Bronchial epithelial cell (primary cell): ENCODE results near the gene PIGH. TPM values are rescaled to one million over a fixed set of nuclear protein-coding genes. Genes with fewer than 3 reads are reported as not detected.
A peak's percentile ranks its signal among the peaks of the same experiment; 100 is the strongest.

ENCODE experiments used
- DNase-seq: peaks from one replicate; pipeline ENCODE4 v3.0.0-alpha.2; 2010; ENCODE audit warnings: low read depth
- FAIRE-seq: peaks from 2 replicates; lab custom pipeline; 2011; peaks lifted over from hg19 to GRCh38; lab: Jason Lieb, UNC
- H3K27me3 ChIP-seq: 2 replicates; pipeline ENCODE4 v1.5.1; 2011; ENCODE audit warnings: low read length; ENCODE audit not compliant: control insufficient read depth, insufficient read depth
- H3K36me3 ChIP-seq: 2 replicates; pipeline ENCODE4 v1.5.1; 2011; ENCODE audit warnings: low read length; ENCODE audit not compliant: control insufficient read depth, insufficient read depth
- H3K4me3 ChIP-seq: 2 replicates; pipeline ENCODE4 v1.5.1; 2011; ENCODE audit warnings: mild to moderate bottlenecking, low read depth, low read length, control low read depth
- total RNA-seq: library from RNA; depleted of rRNA; stranded (reverse); fragments of >200 nt; gene quantifications from 2 replicates; pipeline ENCODE4 v1.2.1, GENCODE V29; 2014
- TF ChIP-seq, protein P1 (sequence below): IDR thresholded peaks from 2 replicates; pipeline ENCODE4 v1.5.1; 2011; ENCODE audit warnings: mild to moderate bottlenecking, moderate library complexity, low read length, control low read depth, inconsistent platforms; ENCODE audit not compliant: insufficient read depth, severe bottlenecking

Gene PIGH
- total RNA-seq, 1 donor from 2014 or later, result 17.9 TPM

DNA sequence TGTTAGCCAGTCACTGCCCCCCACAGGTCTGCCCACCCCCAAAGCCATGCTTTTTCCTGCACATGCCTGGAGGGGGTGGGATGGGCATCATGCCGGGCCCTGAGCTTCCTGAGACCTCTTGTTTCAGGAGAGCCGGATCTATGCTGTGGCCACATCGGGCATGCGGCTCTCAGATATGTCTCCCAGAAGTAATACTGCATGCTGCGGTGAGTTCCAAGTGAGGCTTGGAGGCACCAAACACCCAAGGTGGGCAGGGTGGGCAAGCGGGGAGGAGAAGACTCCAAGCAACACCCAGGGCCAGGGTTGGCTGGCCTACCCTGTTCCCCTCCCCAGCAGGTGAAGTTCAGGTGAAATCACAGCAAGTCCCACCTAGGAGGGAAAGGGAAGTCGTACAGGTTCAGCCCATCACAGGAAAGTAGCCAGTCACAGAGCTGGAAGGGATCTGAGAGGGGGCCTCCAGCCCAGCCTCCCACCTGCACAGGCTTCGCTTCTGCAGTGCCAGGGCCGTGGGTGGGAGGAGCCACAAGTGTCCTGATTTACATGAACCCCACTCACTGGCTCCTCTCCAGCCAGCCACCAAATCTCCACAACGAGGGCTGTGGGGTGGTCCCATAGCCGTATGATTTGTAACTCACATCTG is 30.9 kb downstream of the PIGH start:
- FAIRE-seq (no peak), DNase-seq (no peak)
- Histone ChIP-seq H3K36me3 (no peaks in the 10 kb centered on the region), H3K4me3 (no peak overlapping the region), H3K27me3 (no peaks in the 10 kb centered on the region)
- TF ChIP-seq, protein P1, sequence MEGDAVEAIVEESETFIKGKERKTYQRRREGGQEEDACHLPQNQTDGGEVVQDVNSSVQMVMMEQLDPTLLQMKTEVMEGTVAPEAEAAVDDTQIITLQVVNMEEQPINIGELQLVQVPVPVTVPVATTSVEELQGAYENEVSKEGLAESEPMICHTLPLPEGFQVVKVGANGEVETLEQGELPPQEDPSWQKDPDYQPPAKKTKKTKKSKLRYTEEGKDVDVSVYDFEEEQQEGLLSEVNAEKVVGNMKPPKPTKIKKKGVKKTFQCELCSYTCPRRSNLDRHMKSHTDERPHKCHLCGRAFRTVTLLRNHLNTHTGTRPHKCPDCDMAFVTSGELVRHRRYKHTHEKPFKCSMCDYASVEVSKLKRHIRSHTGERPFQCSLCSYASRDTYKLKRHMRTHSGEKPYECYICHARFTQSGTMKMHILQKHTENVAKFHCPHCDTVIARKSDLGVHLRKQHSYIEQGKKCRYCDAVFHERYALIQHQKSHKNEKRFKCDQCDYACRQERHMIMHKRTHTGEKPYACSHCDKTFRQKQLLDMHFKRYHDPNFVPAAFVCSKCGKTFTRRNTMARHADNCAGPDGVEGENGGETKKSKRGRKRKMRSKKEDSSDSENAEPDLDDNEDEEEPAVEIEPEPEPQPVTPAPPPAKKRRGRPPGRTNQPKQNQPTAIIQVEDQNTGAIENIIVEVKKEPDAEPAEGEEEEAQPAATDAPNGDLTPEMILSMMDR, result no peak

DNA sequence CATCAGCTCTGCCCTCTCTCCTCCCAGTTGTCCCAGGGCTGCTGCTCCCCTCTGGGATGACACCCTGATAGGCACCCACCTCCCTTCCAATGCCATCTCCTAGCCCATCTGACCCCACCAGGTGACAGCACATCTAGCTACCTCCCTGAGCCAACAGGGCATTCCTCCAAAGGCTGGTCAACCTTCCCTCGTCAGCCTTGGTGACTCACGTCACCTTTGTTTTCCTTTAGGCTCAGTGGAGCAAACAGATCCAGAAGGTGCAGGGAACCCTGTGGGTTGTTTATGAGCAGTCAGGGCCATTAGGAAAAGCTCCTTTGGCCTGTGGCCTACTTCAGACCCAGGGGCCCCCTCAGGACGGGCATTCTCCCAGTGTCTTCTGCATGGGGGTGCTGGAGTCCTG is 32.4 kb downstream of the PIGH start:
- no peak for FAIRE-seq
- TF ChIP-seq, protein P1, result no peak
- no peak overlapping the region for H3K4me3 ChIP-seq
- H3K36me3 ChIP-seq, result no peaks in the 10 kb centered on the region
- peak; percentile 70 for DNase-seq
- no peaks in the 10 kb centered on the region for H3K27me3 ChIP-seq

DNA sequence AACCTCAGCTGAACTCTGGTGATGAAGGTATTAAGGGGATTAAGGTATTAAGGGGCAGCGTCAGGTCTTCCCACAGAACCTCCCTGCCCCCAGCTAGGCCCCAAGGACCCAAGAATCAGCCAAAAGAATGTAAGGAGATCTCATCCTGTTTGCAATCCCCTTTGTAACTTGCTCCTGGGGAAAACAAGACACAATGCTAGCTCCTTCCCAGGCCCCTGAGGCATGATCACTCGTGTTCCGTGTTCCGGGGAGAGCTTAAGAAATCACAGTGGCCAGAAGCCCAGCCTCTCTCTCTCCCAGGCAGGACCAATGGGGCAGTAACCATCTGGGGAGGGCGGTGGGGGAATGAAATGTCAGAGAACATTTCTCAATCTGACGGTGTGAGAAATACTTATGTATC is 33.2 kb downstream of the PIGH start:
- Histone ChIP-seq H3K27me3 (no peaks in the 10 kb centered on the region), H3K4me3 (no peak overlapping the region), H3K36me3 (no peaks in the 10 kb centered on the region)
- no peak for FAIRE-seq
- DNase-seq, result peak; percentile 18
- TF ChIP-seq, protein P1, result no peak

DNA sequence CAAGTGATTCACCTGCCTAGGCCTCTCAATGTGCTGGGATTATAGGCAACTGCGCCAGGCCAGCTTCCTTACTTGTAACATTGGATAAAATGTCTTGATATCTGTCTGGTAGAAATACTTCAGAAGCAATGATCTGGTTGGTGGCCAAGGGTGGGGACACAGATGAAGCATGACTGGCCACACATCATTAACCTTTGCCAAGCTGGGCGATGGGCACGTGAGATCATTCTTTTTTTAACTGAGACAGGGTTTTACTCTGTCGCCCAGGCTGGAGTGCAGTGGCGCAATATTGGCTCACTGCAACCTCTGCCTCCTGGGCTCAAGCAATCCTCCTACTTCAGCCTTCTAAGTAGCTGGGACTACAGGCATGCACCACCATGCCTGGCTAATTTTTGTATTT is 35.8 kb downstream of the PIGH start:
- FAIRE-seq (no peak), DNase-seq (no peak)
- H3K36me3 ChIP-seq, result no peaks in the 10 kb centered on the region

DNA sequence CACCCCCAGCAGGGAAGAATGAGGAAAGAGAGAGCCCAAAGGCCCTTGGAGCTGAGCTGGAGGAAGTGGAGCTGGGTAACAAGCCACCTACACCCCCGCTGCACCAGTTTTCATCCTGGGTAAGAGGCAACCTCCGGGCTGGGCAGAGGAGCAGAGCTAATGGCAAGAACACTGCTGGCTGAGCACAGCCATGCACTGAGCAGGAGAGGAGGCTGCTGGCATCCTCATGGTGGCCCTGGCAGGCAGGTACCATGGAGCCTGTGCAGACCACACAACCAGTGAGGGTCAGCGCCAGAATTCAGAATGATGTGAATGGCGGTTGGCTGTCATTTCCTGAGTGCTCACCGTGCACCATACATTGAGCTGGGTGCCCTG is 37.3 kb downstream of the PIGH start:
- DNase-seq, result no peak
- TF ChIP-seq, protein P1, result no peak
- no peaks in the 10 kb centered on the region for H3K36me3 ChIP-seq
- H3K27me3 ChIP-seq, result no peaks in the 10 kb centered on the region
- no peak for FAIRE-seq
- no peak overlapping the region for H3K4me3 ChIP-seq

More for the DNA sequence above, 35.8 kb downstream of the PIGH start:
- Histone ChIP-seq H3K4me3 (no peak overlapping the region), H3K27me3 (no peaks in the 10 kb centered on the region)
- TF ChIP-seq, protein P1, result no peak
